Gastroesophageal sphincter (tissue), 4 donors: ENCODE data around the gene POP5. TPM values are rescaled to one million over a fixed set of nuclear protein-coding genes. Genes with fewer than 3 reads are reported as not detected.
A peak's percentile ranks its signal among the peaks of the same experiment; 100 is the strongest.

Experiments
- ATAC-seq: fragments of 150-250 bp; one replicate; pipeline ENCODE4 v1.9.1; 2016; ENCODE audit warnings: mild to moderate bottlenecking, moderate library complexity
- H3K27ac ChIP-seq, 4 donors: fragments of 200-600 bp; sonication (generic) in 3 of 4; 1 replicate in 3 of 4; 2 replicates in 1 of 4; pipeline ENCODE4 v1.5.1; 2016 to 2019
- H3K27me3 ChIP-seq: fragments of 200-600 bp; sonication (generic); one replicate; pipeline ENCODE4 v1.5.1; 2019
- H3K36me3 ChIP-seq, 2 donors: fragments of 200-600 bp; sonication (generic); one replicate each; pipeline ENCODE4 v1.5.1; 2019; ENCODE audit warnings: control low read depth in 1 of 2
- H3K4me1 ChIP-seq, 3 donors: fragments of 200-600 bp; sonication (generic); 1 replicate in 2 of 3; 2 replicates in 1 of 3; pipeline ENCODE4 v1.5.1; 2016 to 2019; ENCODE audit warnings: control low read depth in 2 of 3
- H3K4me3 ChIP-seq, 2 donors: fragments of 200-600 bp; sonication (generic); one replicate each; pipeline ENCODE4 v1.5.1; 2019; ENCODE audit warnings: mild to moderate bottlenecking in 1 of 2, moderate library complexity in 1 of 2
- H3K9me3 ChIP-seq, 3 donors: fragments of 200-600 bp; sonication (generic); one replicate each; pipeline ENCODE4 v1.5.1; 2017 to 2019; ENCODE audit warnings: control low read depth in 2 of 3
- EP300 ChIP-seq: sonication (generic); formaldehyde crosslinking; IDR thresholded peaks from one replicate; pipeline ENCODE4 v1.6.1; 2017; ENCODE audit warnings: antibody characterized with exemption, mild to moderate bottlenecking
- POLR2A ChIP-seq, 2 donors: fragments of 450-650 bp; IDR thresholded peaks; one replicate each; pipeline ENCODE4 v1.6.1; 2017; ENCODE audit warnings: antibody characterized with exemption in 2 of 2, mild to moderate bottlenecking in 2 of 2, moderate library complexity in 1 of 2
- POLR2AphosphoS5 ChIP-seq: sonication (generic); formaldehyde crosslinking; IDR thresholded peaks from one replicate; pipeline ENCODE4 v1.6.1; 2017; ENCODE audit warnings: antibody characterized with exemption
- WGBS, 2 donors: methylation state at CpG; one replicate each; pipeline ENCODE4 v1.1.5; 2018; ENCODE audit warnings: low coverage in 1 of 2; 5-methylcytosine and 5-hydroxymethylcytosine counted together
- total RNA-seq, 4 donors: library from RNA; depleted of rRNA; stranded (reverse); fragments of >200 nt; gene quantifications; one replicate each; pipeline ENCODE4 v1.1.0, GENCODE V29; 2016
- TF ChIP-seq, protein P1 (sequence below), 4 experiments: fragments of 200-600 bp in 2 of 4; fragments of 450-650 bp in 2 of 4; sonication (generic) in 1 of 4; IDR thresholded peaks; one replicate each; pipeline ENCODE4 v1.5.1; 2017 to 2019; ENCODE audit warnings: antibody characterized with exemption in 4 of 4, mild to moderate bottlenecking in 2 of 4, moderate library complexity in 2 of 4

Gene POP5
- total RNA-seq, 4 donors from 2014 or later = 18.2 to 42.0 (median 27.6) TPM

DNA sequence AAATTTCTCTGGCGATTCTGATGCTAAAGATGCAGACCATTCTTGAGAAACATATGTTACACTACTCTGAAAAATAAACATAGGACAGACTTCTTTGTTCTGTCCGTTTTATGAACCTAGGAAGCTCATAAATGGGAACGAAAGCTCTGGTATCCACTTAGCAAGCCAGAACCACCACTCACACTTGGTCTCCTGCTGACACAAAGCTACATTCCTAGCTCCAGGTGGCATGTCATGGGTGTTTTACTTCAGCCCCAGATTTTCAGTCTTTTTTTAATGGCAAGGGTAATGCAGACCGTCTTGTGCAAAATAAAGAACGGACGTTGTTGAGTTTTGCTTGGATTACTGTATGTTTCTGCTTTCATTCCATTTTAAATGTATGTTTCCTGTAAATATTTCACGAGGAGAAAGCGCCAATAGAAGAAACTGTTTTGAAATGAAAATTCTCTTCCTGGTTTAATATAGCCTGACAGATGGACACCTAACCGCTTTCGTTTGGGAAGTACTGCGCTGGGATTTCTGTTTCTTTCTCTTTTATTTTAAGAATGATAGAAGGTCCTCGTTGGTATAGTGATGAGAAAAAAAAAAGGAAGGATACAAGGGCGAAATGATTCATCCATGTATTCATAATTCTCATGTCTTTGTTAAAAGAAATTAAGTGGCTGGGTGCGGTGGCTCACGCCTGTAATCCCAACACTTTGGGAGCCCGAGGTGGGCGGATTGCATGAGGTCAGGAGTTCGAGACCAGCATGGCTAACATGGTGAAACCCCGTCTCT, 51.4 kb downstream of the POP5 start:
- H3K4me1 ChIP-seq = peaks cover 0 to 19% (median 0%) of the 10 kb centered on the region in 3 donors

DNA sequence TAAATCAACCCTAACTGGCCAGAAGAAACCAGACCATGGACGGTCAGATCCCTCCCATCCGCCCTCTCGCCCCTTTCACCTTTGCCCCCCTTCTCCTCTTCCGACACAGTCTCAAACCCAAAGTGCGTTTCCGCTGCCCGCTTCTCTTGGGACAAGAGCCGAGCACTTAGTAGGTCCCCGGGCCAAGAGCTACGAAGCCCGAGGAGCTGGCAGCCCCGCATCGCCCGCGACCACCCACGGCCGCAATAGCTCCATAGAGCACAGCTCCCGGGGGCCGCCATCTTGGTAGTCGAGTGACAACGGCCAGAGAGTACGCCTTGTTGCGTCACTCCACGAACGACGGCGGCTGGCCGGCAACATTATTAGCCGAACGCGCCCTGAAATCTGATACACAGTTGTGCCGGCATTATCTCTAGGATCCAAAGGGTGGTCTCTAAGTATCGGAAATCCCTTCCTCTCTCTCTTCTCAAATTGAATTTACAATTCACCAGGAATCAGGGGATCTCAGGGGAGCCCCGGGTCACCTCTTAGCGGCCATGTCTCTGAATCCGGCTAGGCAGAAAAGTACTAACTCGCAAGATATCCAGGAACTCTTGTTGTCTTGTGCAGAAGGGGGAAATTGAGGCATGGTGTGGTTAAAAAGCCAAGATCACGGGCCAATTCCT, 52.2 kb downstream of the POP5 start, which contains the start of gene COQ5:
COQ5 (minus strand) TSS at position 298 of the 665 bp plus-strand sequence; CDS start at position 281, 17 bp downstream.
- TF ChIP-seq, protein P1, sequence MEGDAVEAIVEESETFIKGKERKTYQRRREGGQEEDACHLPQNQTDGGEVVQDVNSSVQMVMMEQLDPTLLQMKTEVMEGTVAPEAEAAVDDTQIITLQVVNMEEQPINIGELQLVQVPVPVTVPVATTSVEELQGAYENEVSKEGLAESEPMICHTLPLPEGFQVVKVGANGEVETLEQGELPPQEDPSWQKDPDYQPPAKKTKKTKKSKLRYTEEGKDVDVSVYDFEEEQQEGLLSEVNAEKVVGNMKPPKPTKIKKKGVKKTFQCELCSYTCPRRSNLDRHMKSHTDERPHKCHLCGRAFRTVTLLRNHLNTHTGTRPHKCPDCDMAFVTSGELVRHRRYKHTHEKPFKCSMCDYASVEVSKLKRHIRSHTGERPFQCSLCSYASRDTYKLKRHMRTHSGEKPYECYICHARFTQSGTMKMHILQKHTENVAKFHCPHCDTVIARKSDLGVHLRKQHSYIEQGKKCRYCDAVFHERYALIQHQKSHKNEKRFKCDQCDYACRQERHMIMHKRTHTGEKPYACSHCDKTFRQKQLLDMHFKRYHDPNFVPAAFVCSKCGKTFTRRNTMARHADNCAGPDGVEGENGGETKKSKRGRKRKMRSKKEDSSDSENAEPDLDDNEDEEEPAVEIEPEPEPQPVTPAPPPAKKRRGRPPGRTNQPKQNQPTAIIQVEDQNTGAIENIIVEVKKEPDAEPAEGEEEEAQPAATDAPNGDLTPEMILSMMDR (IDR thresholded peaks at IDR 0.05) = peak in 1 of 4 experiments; percentile 8
- TF ChIP-seq POLR2AphosphoS5 = peak; percentile 84
- TF ChIP-seq EP300 = no peak
- peak in 1 of 2 donors; percentile 25 for TF ChIP-seq POLR2A (IDR thresholded peaks at IDR 0.05)
- no peaks in the 10 kb centered on the region for H3K27me3 ChIP-seq
- peaks cover 0 to 15% of the 10 kb centered on the region in 2 donors for H3K36me3 ChIP-seq
- H3K4me3 ChIP-seq = peak within 1 kb of the TSS; percentile 71 to 91
- H3K4me1 ChIP-seq = peaks cover 0 to 19% (median 0%) of the 10 kb centered on the region in 3 donors
- peak; percentile 95 for ATAC-seq
- H3K9me3 ChIP-seq = no peaks in the 10 kb centered on the region
- peak within 1 kb of the TSS; percentile 85 to 96 (median 92) for H3K27ac ChIP-seq
- WGBS, 2 donors = 0 to 1% methylated on average over 1 to 18 of the region's 38 CpGs

More for the DNA sequence above, 51.4 kb downstream of the POP5 start:
- peaks cover 0 to 8% of the 10 kb centered on the region in 2 donors for H3K36me3 ChIP-seq
- H3K27ac ChIP-seq = peak overlapping the region; percentile 85 to 96 (median 92)
- H3K9me3 ChIP-seq = no peaks in the 10 kb centered on the region
- peak overlapping the region; percentile 71 to 91 for H3K4me3 ChIP-seq
- no peak for ATAC-seq
- H3K27me3 ChIP-seq = no peaks in the 10 kb centered on the region
- WGBS, 2 donors = 11 to 16% methylated on average over 15 to 19 of the region's 19 CpGs
- no peak for TF ChIP-seq EP300
- TF ChIP-seq, protein P1 (IDR thresholded peaks at IDR 0.05) = peak in 2 of 4 experiments; percentile 27 to 43
- no peak for TF ChIP-seq POLR2A (IDR thresholded peaks at IDR 0.05)
- TF ChIP-seq POLR2AphosphoS5 = no peak

Other genes starting within 250 kb of the POP5 start
- 1 to 10 TPM in 1 of 4 donors, under 1 TPM in 3; 0.16 to 9.2 (median 0.70) TPM for gene MSI1, start 212.2 kb downstream of the POP5 start, total RNA-seq
- 100 to 1,000 TPM; 424 to 588 (median 522) TPM for gene COX6A1, start 143.3 kb downstream of the POP5 start, total RNA-seq
- gene TRIAP1, start 135.0 kb downstream of the POP5 start, total RNA-seq = 10 to 100 TPM in 3 of 4 donors, 1 to 10 TPM in 1; 9.7 to 19.5 (median 16.8) TPM
- 10 to 100 TPM; 20.0 to 26.0 (median 23.2) TPM for gene GATC, start 135.0 kb downstream of the POP5 start, total RNA-seq
- 10 to 100 TPM; 46.2 to 63.2 (median 49.3) TPM for gene SRSF9, start 111.7 kb downstream of the POP5 start, total RNA-seq
- 100 to 1,000 TPM; 179 to 271 (median 229) TPM for gene DYNLL1, start 85.3 kb downstream of the POP5 start, total RNA-seq
- gene COQ5, start 52.2 kb downstream of the POP5 start, total RNA-seq = 10 to 100 TPM; 19.3 to 27.6 (median 22.6) TPM
- gene RNF10, start 47.0 kb downstream of the POP5 start, total RNA-seq = 100 to 1,000 TPM; 134 to 273 (median 161) TPM
- gene CABP1, start 59.2 kb upstream of the POP5 start, total RNA-seq = 1 to 10 TPM in 3 of 4 donors, under 1 TPM in 1; 0.81 to 3.0 (median 1.2) TPM
- gene MLEC, start 105.7 kb upstream of the POP5 start, total RNA-seq = 10 to 100 TPM; 41.5 to 82.3 (median 56.9) TPM
- gene UNC119B, start 129.1 kb upstream of the POP5 start, total RNA-seq = 10 to 100 TPM; 21.8 to 33.3 (median 27.8) TPM
- gene ACADS, start 144.4 kb upstream of the POP5 start, total RNA-seq = 10 to 100 TPM; 30.5 to 55.1 (median 40.3) TPM